Right cardiac atrium (tissue), 5 donors: Measurements from ENCODE around the gene REG1B. TPM values are rescaled to one million over a fixed set of nuclear protein-coding genes. Genes with fewer than 3 reads are reported as not detected.

Experiments used
- ATAC-seq, 2 donors: fragments of 200-7000 bp; cut with Tn5 transposase; one replicate each; pipeline versions ENCODE4 v1.8.0 to v1.9.1; 2020; ENCODE audit warnings: moderate library complexity in 2 of 2, mild to moderate bottlenecking in 1 of 2
- DNase-seq, 3 donors: peaks; one replicate each; pipeline ENCODE4 v3.0.0-alpha.2; 2020
- H3K27ac ChIP-seq: one replicate; pipeline ENCODE4 v1.5.1; 2013; ENCODE audit warnings: mild to moderate bottlenecking, low read length, control low read depth, moderate library complexity
- H3K27me3 ChIP-seq: one replicate; pipeline ENCODE4 v1.6.1; 2013; ENCODE audit not compliant: control insufficient read depth, insufficient read depth
- H3K4me1 ChIP-seq: one replicate; pipeline ENCODE4 v1.6.1; 2013; ENCODE audit warnings: low read length; ENCODE audit not compliant: control insufficient read depth, insufficient read depth
- H3K4me3 ChIP-seq: one replicate; pipeline ENCODE4 v1.5.1; 2013; ENCODE audit warnings: low read length, control low read depth
- H3K9me3 ChIP-seq: one replicate; pipeline ENCODE4 v1.6.1; 2013; ENCODE audit warnings: low read length; ENCODE audit not compliant: control insufficient read depth
- WGBS: extraction: QIAGEN DNeasy Blood & Tissue Kit; methylation state at CpG from one replicate; pipeline ENCODE4 v1.1.7; 2013; 5-methylcytosine and 5-hydroxymethylcytosine counted together
- intact Hi-C, 4 donors: fragments of 100-400 bp; cut with DNase I; formaldehyde crosslinking; loops; one replicate each; pipeline versions ENCODE4 v1.11.0 to v1.14.0; 2022 to 2023
- polyA plus RNA-seq: library from polyadenylated mRNA; stranded (reverse); fragments of 200-250 nt; gene quantifications from one replicate; pipeline ENCODE4 v1.2.3, GENCODE V29; 2013
- total RNA-seq, 4 donors: library from RNA; stranded (reverse); fragmentation: NEBNext Ultra II Directional; extraction: Animal tissue kit (Norgen Biotek cat#: 25700); gene quantifications; one replicate each; pipeline ENCODE4 v1.2.1, GENCODE V29; 2021
- donor health status: healthy with polysubstance abuse.
- donor health status: DM: no; HTN: yes; CAD: no.
- donor health status: DM: no; HTN: no; CAD: no.
- donor health status: DM: no; HTN: yes; CAD: no; lungs with severe emphysema.
- donor health status: DM: yes; HTN: yes; CAD: no.

The REG1B gene
- total and polyA plus RNA-seq, 5 donors = 0.20 TPM; not detected in 4

DNA sequence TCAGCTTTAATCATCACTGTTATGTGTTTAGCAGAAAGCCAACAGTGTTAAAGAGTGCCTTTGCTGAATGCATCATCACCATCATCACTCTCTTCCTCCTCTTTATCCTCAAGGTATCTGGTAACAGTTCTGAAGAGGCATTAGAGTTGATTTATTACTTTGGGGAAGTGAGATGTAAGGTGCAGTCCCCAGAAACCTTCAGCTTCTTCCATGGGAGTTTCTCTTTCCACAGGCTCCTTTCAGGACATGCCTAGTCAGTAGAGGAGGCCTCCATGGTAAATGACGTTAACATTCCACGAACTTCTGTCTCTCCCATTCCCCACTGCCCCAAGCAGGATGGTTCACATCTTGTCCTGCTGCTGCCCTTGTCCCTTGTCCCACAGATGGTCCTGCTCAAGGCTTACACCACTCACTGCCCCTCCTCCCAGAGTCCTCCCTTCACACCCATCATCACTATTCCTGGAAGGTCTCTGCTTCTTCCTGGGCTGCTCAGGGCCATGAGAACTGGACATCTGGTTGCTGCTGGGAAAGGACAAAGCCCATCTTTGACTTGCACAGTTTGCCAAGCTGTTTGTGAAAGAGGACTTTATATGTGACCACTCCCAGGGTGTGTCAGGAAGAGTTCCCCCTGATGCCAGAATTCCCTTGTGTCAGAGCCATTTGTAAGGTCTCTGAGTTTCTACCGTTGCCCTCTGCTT lies 27.2 kb upstream of the REG1B start:
- Histone ChIP-seq H3K4me3 (no peak overlapping the region), H3K27me3 (no peaks in the 10 kb centered on the region), H3K4me1 (no peaks in the 10 kb centered on the region), H3K9me3 (no peaks in the 10 kb centered on the region), H3K27ac (no peak overlapping the region)
- ATAC-seq (peak in 1 of 2 donors; percentile 31), DNase-seq (no peak)
- 58% methylated on average over 3 of the region's 3 CpGs for WGBS
- intact Hi-C loops = loop anchor here in 1 of 4 donors (1.0 kb wide), 1 partner anchor 11 kb away; no protein-coding TSS in a partner anchor

DNA sequence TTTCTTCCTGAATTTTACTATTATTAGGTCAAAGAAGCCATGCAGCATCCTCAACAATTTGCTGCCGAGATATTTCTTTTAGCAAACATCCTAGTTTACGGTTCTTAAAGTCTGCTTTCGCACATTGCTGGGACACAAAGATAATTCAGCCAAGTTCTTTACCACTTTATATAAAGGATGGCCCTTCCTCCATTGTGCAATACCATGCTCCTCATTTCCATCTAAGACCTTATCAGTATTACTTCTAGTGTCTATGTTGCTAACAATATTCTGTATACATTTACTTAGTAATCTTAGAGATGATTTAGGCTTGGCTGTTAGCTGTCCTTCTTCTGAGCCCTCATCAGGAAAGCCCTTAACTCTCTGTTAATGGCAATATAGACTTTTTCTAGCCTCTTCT lies 24.5 kb upstream of the REG1B start:
- no peak for DNase-seq
- Histone ChIP-seq H3K27ac (no peak overlapping the region), H3K27me3 (no peaks in the 10 kb centered on the region), H3K4me1 (no peaks in the 10 kb centered on the region), H3K9me3 (no peaks in the 10 kb centered on the region), H3K4me3 (no peak overlapping the region)
- ATAC-seq = no peak
- WGBS = 92% methylated on average over 3 of the region's 3 CpGs
- intact Hi-C loops = no loop called here

- no peaks in the 10 kb centered on the region for H3K4me1 ChIP-seq
- intact Hi-C loops = no loop called here
- no peak overlapping the region for H3K27ac ChIP-seq
- DNase-seq = no peak
- no peaks in the 10 kb centered on the region for H3K27me3 ChIP-seq
- no peak overlapping the region for H3K4me3 ChIP-seq
- no peaks in the 10 kb centered on the region for H3K9me3 ChIP-seq
- WGBS = 81% methylated on average over 2 of the region's 2 CpGs
- ATAC-seq = no peak
These were observed 17.5 kb upstream of the REG1B start for GRCh38 chr2:79105259-79105658.

- H3K27me3 ChIP-seq = no peaks in the 10 kb centered on the region
- DNase-seq = no peak
- ATAC-seq = no peak
- no peak overlapping the region for H3K27ac ChIP-seq
- H3K9me3 ChIP-seq = no peaks in the 10 kb centered on the region
- intact Hi-C loops = no loop called here
- 80% methylated on average over 2 of the region's 2 CpGs for WGBS
- H3K4me1 ChIP-seq = no peaks in the 10 kb centered on the region
- H3K4me3 ChIP-seq = no peak overlapping the region
These were observed 15.4 kb upstream of the REG1B start for GRCh38 chr2:79103214-79103613.

DNA sequence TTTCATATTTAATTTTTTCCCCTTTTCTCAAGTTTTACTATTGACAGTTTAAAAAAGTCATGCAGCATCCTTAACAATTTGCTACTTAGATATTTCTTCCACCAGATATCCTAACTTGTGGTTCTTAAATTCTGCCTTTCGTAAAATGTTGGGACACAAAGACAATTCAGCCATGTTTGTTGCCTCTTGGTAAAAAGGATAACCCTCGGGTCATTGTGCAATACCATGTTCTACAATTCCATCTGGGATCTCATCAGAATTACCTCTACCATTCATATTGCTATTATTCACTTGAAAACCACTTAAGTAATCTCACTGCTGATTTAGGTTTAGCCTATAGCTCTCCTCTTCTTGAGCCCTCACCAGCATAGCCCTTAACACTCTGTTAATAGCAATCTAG lies 13.2 kb upstream of the REG1B start:
- intact Hi-C loops = no loop called here
- ATAC-seq = no peak
- 66% methylated on average over 2 of the region's 2 CpGs for WGBS

GRCh38 chr2:79100285-79100684 lies 12.5 kb upstream of the REG1B start:
- Histone ChIP-seq H3K4me3 (no peak overlapping the region), H3K27ac (no peak overlapping the region), H3K27me3 (no peaks in the 10 kb centered on the region), H3K4me1 (no peaks in the 10 kb centered on the region), H3K9me3 (no peaks in the 10 kb centered on the region)
- 85% methylated on average over 1 of the region's 1 CpG for WGBS
- intact Hi-C loops = no loop called here
- ATAC-seq (no peak), DNase-seq (no peak)

More for the DNA sequence above, 13.2 kb upstream of the REG1B start:
- Histone ChIP-seq H3K4me3 (no peak overlapping the region), H3K4me1 (no peaks in the 10 kb centered on the region), H3K27me3 (no peaks in the 10 kb centered on the region), H3K27ac (no peak overlapping the region), H3K9me3 (no peaks in the 10 kb centered on the region)
- DNase-seq = no peak

DNA sequence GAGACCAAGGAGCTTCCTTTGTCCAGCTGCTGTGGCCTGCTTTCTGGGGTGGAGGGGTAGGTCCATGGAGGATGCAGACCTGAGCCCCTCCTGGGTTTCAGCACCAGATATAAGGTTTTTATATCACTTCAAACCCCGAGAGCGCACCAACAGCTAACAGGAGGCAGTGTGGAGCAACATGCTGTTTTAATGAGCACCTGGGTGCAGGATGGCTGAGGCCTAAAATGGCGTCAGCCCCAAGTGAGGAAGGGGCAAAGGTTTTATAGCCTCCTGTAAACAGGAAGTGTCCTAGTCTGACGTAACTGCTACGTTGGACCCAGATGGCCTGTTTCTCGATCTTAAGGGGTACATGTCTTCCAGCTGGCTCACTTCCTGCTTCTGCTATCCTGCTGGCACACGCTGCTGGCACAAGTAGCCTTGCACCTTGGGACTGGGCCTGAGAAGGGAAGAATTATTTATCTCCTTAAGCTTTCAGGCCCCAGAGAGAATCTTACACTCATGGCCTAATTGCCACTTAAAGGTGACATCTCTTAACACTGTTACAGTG lies 11.4 kb upstream of the REG1B start:
- H3K9me3 ChIP-seq = no peaks in the 10 kb centered on the region
- ATAC-seq (no peak), DNase-seq (no peak)
- no peaks in the 10 kb centered on the region for H3K27me3 ChIP-seq
- H3K4me3 ChIP-seq = no peak overlapping the region
- intact Hi-C loops = no loop called here
- H3K27ac ChIP-seq = no peak overlapping the region
- 55% methylated on average over 7 of the region's 7 CpGs for WGBS
- H3K4me1 ChIP-seq = no peaks in the 10 kb centered on the region

DNA sequence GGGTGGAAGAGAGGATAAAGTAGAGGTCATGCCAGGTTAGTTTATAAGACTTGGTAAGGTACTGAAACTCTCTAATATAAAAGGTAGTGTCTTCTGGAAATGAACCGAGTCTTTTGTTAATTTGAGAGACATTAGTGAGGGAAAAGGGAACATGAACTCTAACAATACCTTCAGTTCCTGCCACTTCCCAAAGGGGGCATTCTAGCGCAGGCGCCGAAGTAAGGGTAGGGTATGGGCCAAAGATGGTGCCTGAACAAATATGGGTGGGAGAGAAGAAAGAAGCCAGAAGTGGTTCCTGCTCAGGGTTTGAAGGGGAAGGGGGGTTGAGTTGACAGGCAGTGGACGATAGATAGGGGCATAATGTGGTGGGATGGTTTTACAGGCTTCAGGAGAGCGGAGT lies 10.1 kb upstream of the REG1B start:
- DNase-seq = no peak
- intact Hi-C loops = no loop called here
- Histone ChIP-seq H3K4me1 (no peaks in the 10 kb centered on the region), H3K9me3 (no peaks in the 10 kb centered on the region), H3K4me3 (no peak overlapping the region), H3K27ac (no peak overlapping the region), H3K27me3 (no peaks in the 10 kb centered on the region)
- no peak for ATAC-seq
- 87% methylated on average over 6 of the region's 6 CpGs for WGBS

DNA sequence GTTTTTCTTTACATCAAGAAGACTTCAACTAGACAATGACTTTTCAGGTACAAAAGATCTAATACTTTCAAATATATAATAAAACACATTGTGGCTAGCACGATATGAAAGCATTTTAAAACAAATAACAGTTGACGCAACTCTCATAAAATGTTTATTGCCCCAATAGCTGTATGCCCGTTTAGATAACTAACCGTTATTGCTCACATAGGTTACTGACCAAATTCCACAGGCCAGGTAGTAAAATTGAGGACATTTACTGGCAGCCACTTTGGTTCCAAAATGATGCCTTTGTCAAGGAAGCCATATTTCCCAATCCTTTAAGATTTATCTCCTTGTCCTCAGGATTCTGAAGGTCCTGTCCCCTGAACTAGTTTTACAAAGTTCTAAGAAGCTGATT lies 2.9 kb upstream of the REG1B start:
- Histone ChIP-seq H3K4me1 (no peaks in the 10 kb centered on the region), H3K9me3 (no peaks in the 10 kb centered on the region), H3K4me3 (no peak overlapping the region), H3K27me3 (no peaks in the 10 kb centered on the region), H3K27ac (no peak overlapping the region)
- ATAC-seq = no peak
- 88% methylated on average over 4 of the region's 4 CpGs for WGBS
- DNase-seq = no peak
- intact Hi-C loops = no loop called here

- no peaks in the 10 kb centered on the region for H3K9me3 ChIP-seq
- 53% methylated on average over 4 of the region's 4 CpGs for WGBS
- H3K27ac ChIP-seq = no peak overlapping the region
- no peak overlapping the region for H3K4me3 ChIP-seq
- ATAC-seq (no peak), DNase-seq (no peak)
- intact Hi-C loops = no loop called here
- no peaks in the 10 kb centered on the region for H3K4me1 ChIP-seq
- H3K27me3 ChIP-seq = no peaks in the 10 kb centered on the region
These were observed 1.5 kb downstream of the REG1B start for GRCh38 chr2:79086255-79086654.

DNA sequence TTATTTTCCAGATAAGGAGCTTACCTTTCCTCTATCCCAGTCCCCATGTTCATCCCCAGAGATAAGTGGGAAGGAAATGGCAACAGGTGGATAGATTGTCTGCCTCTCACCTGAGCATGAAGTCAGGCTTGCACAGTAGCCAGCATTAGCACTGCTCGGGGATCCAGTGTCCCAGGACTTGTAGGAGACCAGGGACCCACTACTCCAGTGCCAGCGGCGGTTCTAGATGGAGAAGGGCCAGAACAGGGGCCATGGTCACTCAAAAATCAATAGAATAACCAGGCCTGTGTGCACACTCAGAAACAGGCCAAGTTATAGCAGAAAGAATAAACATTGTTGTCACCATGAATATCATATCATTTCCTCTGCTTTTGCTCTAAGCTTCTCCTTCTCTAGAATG lies 2.4 kb downstream of the REG1B start:
- WGBS = 78% methylated on average over 3 of the region's 3 CpGs
- DNase-seq = no peak
- intact Hi-C loops = no loop called here

More for the DNA sequence above, 2.4 kb downstream of the REG1B start:
- H3K4me3 ChIP-seq = no peak overlapping the region
- no peak for ATAC-seq
- no peaks in the 10 kb centered on the region for H3K9me3 ChIP-seq
- no peak overlapping the region for H3K27ac ChIP-seq
- H3K27me3 ChIP-seq = no peaks in the 10 kb centered on the region
- H3K4me1 ChIP-seq = no peaks in the 10 kb centered on the region
